Measurements from ENCODE around the gene WDR38.

- no peak for TF ChIP-seq POLR2A (IDR thresholded peaks at IDR 0.05; ENCODE audit: low read depth, low read length)
- TF ChIP-seq CTCF (conservative IDR thresholded peaks at IDR 0.05; ENCODE audit: low read depth, low read length): no peak
- no peak for TF ChIP-seq RFX5 (IDR thresholded peaks at IDR 0.05; ENCODE audit: low read depth, low read length)
- TF ChIP-seq USF2 (IDR thresholded peaks at IDR 0.05; ENCODE audit: low read depth, low read length): no peak
Measured at GRCh38 chr9:124843456-124844034, 9.7 kb upstream of the WDR38 start.

Measured in IMR-90 (cell line).